H9 (cell line): ENCODE data around the gene NAIF1. TPM values are rescaled to one million over a fixed set of nuclear protein-coding genes. Genes with fewer than 3 reads are reported as not detected.

Experiments used
- DNase-seq: peaks from one replicate; pipeline ENCODE4 v3.0.0-alpha.2; 2017
- H2AFZ ChIP-seq: one replicate; pipeline ENCODE4 v1.6.1; 2013; ENCODE audit warnings: mild to moderate bottlenecking, low read length, control low read depth, moderate library complexity
- H2AK5ac ChIP-seq: 2 replicates; pipeline ENCODE4 v1.6.1; 2013; ENCODE audit warnings: low read length, control low read depth, mixed read lengths; ENCODE audit not compliant: insufficient read length
- H2BK120ac ChIP-seq: one replicate; pipeline ENCODE4 v1.6.1; 2013; ENCODE audit warnings: low read depth, mild to moderate bottlenecking, low read length, control low read depth, inconsistent platforms; ENCODE audit not compliant: poor library complexity, severe bottlenecking
- H2BK12ac ChIP-seq: 2 replicates; pipeline ENCODE4 v1.6.1; 2013; ENCODE audit warnings: low read length, control low read depth, mixed read lengths, low read depth; ENCODE audit not compliant: insufficient read length
- H2BK15ac ChIP-seq: 2 replicates; pipeline ENCODE4 v1.6.1; 2013; ENCODE audit warnings: low read depth, low read length, control low read depth
- H2BK20ac ChIP-seq: one replicate; pipeline ENCODE4 v1.6.1; 2013; ENCODE audit warnings: low read depth, mild to moderate bottlenecking, low read length, control low read depth, inconsistent platforms; ENCODE audit not compliant: poor library complexity, severe bottlenecking
- H2BK5ac ChIP-seq: 2 replicates; pipeline ENCODE4 v1.6.1; 2013; ENCODE audit warnings: low read length, control low read depth, mixed read lengths; ENCODE audit not compliant: insufficient read length
- H3K14ac ChIP-seq: 2 replicates; pipeline ENCODE4 v1.6.1; 2013; ENCODE audit warnings: low read length, control low read depth; ENCODE audit not compliant: insufficient read depth
- H3K18ac ChIP-seq: 2 replicates; pipeline ENCODE4 v1.6.1; 2013; ENCODE audit warnings: low read depth, mild to moderate bottlenecking, mixed read lengths, low read length, control low read depth; ENCODE audit not compliant: insufficient read length
- H3K23ac ChIP-seq: 2 replicates; pipeline ENCODE4 v1.6.1; 2013; ENCODE audit warnings: low read length, control low read depth, mixed read lengths, low read depth; ENCODE audit not compliant: insufficient read length
- H3K23me2 ChIP-seq: 2 replicates; pipeline ENCODE4 v1.6.1; 2013; ENCODE audit warnings: low read depth, mild to moderate bottlenecking, mixed read lengths, low read length, control low read depth; ENCODE audit not compliant: insufficient read length, poor library complexity, severe bottlenecking
- H3K27ac ChIP-seq: 2 replicates; pipeline ENCODE4 v1.5.1; 2013; ENCODE audit warnings: low read length, control low read depth, mixed read lengths, low read depth; ENCODE audit not compliant: insufficient read length
- H3K27me3 ChIP-seq: 2 replicates; pipeline ENCODE4 v1.6.1; 2013; ENCODE audit warnings: low read length, control low read depth, inconsistent platforms; ENCODE audit not compliant: insufficient read depth
- H3K4ac ChIP-seq: 2 replicates; pipeline ENCODE4 v1.6.1; 2013; ENCODE audit warnings: low read depth, mild to moderate bottlenecking, control low read depth, inconsistent platforms, low read length, moderate library complexity
- H3K4me1 ChIP-seq: 2 replicates; pipeline ENCODE4 v1.6.1; 2013; ENCODE audit warnings: low read length, control low read depth, inconsistent platforms; ENCODE audit not compliant: insufficient read depth
- H3K4me2 ChIP-seq: 2 replicates; pipeline ENCODE4 v1.6.1; 2013; ENCODE audit warnings: low read length, control low read depth, mixed read lengths; ENCODE audit not compliant: insufficient read length, insufficient read depth
- H3K56ac ChIP-seq: 2 replicates; pipeline ENCODE4 v1.6.1; 2013; ENCODE audit warnings: low read depth, mild to moderate bottlenecking, mixed read lengths, low read length, control low read depth; ENCODE audit not compliant: insufficient read length
- H3K79me1 ChIP-seq: 2 replicates; pipeline ENCODE4 v1.6.1; 2013; ENCODE audit warnings: low read depth, mild to moderate bottlenecking, moderate library complexity, low read length, control low read depth, inconsistent platforms; ENCODE audit not compliant: insufficient read depth, poor library complexity, severe bottlenecking
- H3K79me2 ChIP-seq: 2 replicates; pipeline ENCODE4 v1.6.1; 2013; ENCODE audit warnings: low read length, control low read depth, inconsistent platforms; ENCODE audit not compliant: insufficient read depth
- H3K9ac ChIP-seq: 2 replicates; pipeline ENCODE4 v1.6.1; 2013; ENCODE audit warnings: low read length, control low read depth, mixed read lengths; ENCODE audit not compliant: insufficient read length; ENCODE audit errors: extremely low read depth
- H3K9me3 ChIP-seq: one replicate; pipeline ENCODE4 v1.6.1; 2013; ENCODE audit warnings: low read depth, low read length, inconsistent platforms; ENCODE audit not compliant: control insufficient read depth
- H3T11ph ChIP-seq: one replicate; pipeline ENCODE4 v1.6.1; 2013; ENCODE audit warnings: mild to moderate bottlenecking, low read length, control low read depth, inconsistent platforms
- H4K20me1 ChIP-seq: one replicate; pipeline ENCODE4 v1.6.1; 2013; ENCODE audit not compliant: control insufficient read depth, insufficient read length, insufficient read depth
- H4K5ac ChIP-seq: 2 replicates; pipeline ENCODE4 v1.6.1; 2013; ENCODE audit warnings: low read depth, mild to moderate bottlenecking, mixed read lengths, low read length, control low read depth; ENCODE audit not compliant: insufficient read length
- H4K8ac ChIP-seq: replicated peaks from 2 replicates; pipeline ENCODE4 v1.6.1; 2013; ENCODE audit warnings: low read length, control low read depth, mixed read lengths, low read depth; ENCODE audit not compliant: insufficient read length
- H4K91ac ChIP-seq: 2 replicates; pipeline ENCODE4 v1.6.1; 2013; ENCODE audit warnings: low read depth, mild to moderate bottlenecking, moderate library complexity, mixed read lengths, low read length, control low read depth; ENCODE audit not compliant: insufficient read length
- H3K27ac Mint-ChIP-seq, 3 experiments: 2 replicates in 2 of 3; 3 replicates in 1 of 3; pipeline ENCODE4 v1.8.0; 2020 to 2021; ENCODE audit warnings: mixed read lengths in 3 of 3, mild to moderate bottlenecking in 1 of 3, moderate library complexity in 1 of 3
- H3K27me3 Mint-ChIP-seq: 2 replicates; pipeline ENCODE4 v1.8.0; 2021; ENCODE audit warnings: low read depth, mild to moderate bottlenecking, moderate library complexity, mixed read lengths
- H3K36me3 Mint-ChIP-seq, 3 experiments: 2 replicates in 2 of 3; 3 replicates in 1 of 3; pipeline ENCODE4 v1.8.0; 2020 to 2021; ENCODE audit warnings: low read depth in 3 of 3, mixed read lengths in 3 of 3; ENCODE audit not compliant: insufficient read depth in 1 of 3
- H3K4me1 Mint-ChIP-seq, 2 experiments: 2 replicates each; pipeline ENCODE4 v1.8.0; 2020; ENCODE audit warnings: mixed read lengths in 2 of 2
- H3K4me3 Mint-ChIP-seq, 2 experiments: 2 replicates in 1 of 2; 3 replicates in 1 of 2; pipeline ENCODE4 v1.8.0; 2020 to 2021; ENCODE audit warnings: mild to moderate bottlenecking in 2 of 2, mixed read lengths in 2 of 2, moderate library complexity in 1 of 2
- H3K9me3 Mint-ChIP-seq, 2 experiments: 2 replicates in 1 of 2; 3 replicates in 1 of 2; pipeline ENCODE4 v1.8.0; 2020; ENCODE audit warnings: mild to moderate bottlenecking in 2 of 2, mixed read lengths in 2 of 2, moderate library complexity in 1 of 2
- WGBS: extraction: QIAGEN DNeasy Blood & Tissue Kit; methylation state at CpG from one replicate; pipeline ENCODE4 v1.1.7; 2013; ENCODE audit warnings: missing lambda C conversion rate, low lambda C conversion rate, mixed read lengths; ENCODE audit not compliant: insufficient read length; ENCODE audit errors: extremely low coverage; 5-methylcytosine and 5-hydroxymethylcytosine counted together
- total RNA-seq: library from RNA; stranded (reverse); gene quantifications from 2 replicates; pipeline ENCODE4 v1.2.1, GENCODE V29; 2021
- TF ChIP-seq, protein P1 (sequence below): fragments of 200-600 bp; sonication (generic); conservative IDR thresholded peaks from 3 replicates; pipeline ENCODE4 v1.8.0; 2021; ENCODE audit warnings: antibody characterized with exemption, mild to moderate bottlenecking

Gene NAIF1
- total RNA-seq, 1 experiment from 2014 or later, result 6.3 TPM

DNA sequence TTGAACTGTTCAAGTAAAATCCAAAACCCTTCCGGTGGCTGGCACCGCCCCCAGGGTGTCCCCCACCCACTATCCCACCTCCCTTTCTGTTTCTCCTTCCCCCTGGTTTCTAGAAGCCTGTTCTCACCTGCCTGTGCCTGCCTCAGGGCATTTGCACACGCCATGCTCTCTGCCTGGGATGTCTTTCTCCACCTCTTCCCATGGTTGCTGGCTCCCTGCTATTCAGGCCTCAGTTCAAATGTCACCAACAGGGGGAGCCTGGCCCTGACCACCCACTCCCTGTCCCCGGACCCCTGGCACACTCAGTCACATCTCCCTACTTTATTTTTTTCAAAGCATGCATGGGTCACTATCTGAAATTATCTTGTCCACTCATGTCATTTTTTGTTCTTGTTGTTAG, 46.4 kb downstream of the NAIF1 start:
- Histone ChIP-seq H3K4ac (no peak overlapping the region), H3K4me1 (no peaks in the 10 kb centered on the region), H3K79me2 (no peaks in the 10 kb centered on the region), H4K8ac (no peak overlapping the region), H3K23ac (no peak overlapping the region), H2BK12ac (no peak overlapping the region), H3K79me1 (no peaks in the 10 kb centered on the region), H2BK15ac (no peak overlapping the region), H2AK5ac (no peak overlapping the region), H4K91ac (no peak overlapping the region), H3K27me3 (no peaks in the 10 kb centered on the region), H3K18ac (no peak overlapping the region), H2BK5ac (no peak overlapping the region), H3K4me2 (no peak overlapping the region), H3K27ac (no peak overlapping the region), H3K56ac (no peak overlapping the region), H2BK20ac (no peak overlapping the region), H3K9me3 (no peaks in the 10 kb centered on the region), H4K5ac (no peak overlapping the region), H3K9ac (no peak overlapping the region), H2AFZ (no peak overlapping the region), H3K23me2 (peaks cover 3% of the 10 kb centered on the region), H4K20me1 (no peaks in the 10 kb centered on the region), H3K14ac (no peak overlapping the region), H3T11ph (no peak overlapping the region), H2BK120ac (no peak overlapping the region)
- H3K9me3 Mint-ChIP-seq, result no peaks in the 10 kb centered on the region
- no CpG with 5 or more reads among the region's 4 CpGs for WGBS
- no peaks in the 10 kb centered on the region for H3K4me1 Mint-ChIP-seq
- H3K36me3 Mint-ChIP-seq, result no peaks in the 10 kb centered on the region
- H3K27ac Mint-ChIP-seq, result no peak overlapping the region; a peak in 1 of 7 replicates
- H3K27me3 Mint-ChIP-seq, result peaks cover 3% of the 10 kb centered on the region
- no peak overlapping the region for H3K4me3 Mint-ChIP-seq
- peak; percentile 52 for DNase-seq
- TF ChIP-seq, protein P1, sequence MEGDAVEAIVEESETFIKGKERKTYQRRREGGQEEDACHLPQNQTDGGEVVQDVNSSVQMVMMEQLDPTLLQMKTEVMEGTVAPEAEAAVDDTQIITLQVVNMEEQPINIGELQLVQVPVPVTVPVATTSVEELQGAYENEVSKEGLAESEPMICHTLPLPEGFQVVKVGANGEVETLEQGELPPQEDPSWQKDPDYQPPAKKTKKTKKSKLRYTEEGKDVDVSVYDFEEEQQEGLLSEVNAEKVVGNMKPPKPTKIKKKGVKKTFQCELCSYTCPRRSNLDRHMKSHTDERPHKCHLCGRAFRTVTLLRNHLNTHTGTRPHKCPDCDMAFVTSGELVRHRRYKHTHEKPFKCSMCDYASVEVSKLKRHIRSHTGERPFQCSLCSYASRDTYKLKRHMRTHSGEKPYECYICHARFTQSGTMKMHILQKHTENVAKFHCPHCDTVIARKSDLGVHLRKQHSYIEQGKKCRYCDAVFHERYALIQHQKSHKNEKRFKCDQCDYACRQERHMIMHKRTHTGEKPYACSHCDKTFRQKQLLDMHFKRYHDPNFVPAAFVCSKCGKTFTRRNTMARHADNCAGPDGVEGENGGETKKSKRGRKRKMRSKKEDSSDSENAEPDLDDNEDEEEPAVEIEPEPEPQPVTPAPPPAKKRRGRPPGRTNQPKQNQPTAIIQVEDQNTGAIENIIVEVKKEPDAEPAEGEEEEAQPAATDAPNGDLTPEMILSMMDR, result peak; percentile 56
